COLO668 (cell line): ENCODE measurements around the gene CAPN14.

ENCODE experiments used
- DNase-seq: peaks from one replicate; lab custom pipeline; 2025; ENCODE audit not compliant: unreplicated experiment; lab: John Stamatoyannopoulos, UW

CAPN14 gene

GRCh38 chr2:31228717-31229116 lies 11.4 kb upstream of the CAPN14 start:
- DNase-seq = no peak

- no peak for DNase-seq
These were observed 10.4 kb upstream of the CAPN14 start for GRCh38 chr2:31227711-31228125.

GRCh38 chr2:31227110-31227509 lies 9.8 kb upstream of the CAPN14 start:
- no peak for DNase-seq

- DNase-seq = no peak
These were observed 9.0 kb upstream of the CAPN14 start for GRCh38 chr2:31226266-31226665.

GRCh38 chr2:31223749-31224148 lies 6.4 kb upstream of the CAPN14 start:
- no peak for DNase-seq

GRCh38 chr2:31223026-31223425 lies 5.7 kb upstream of the CAPN14 start:
- no peak for DNase-seq

- no peak for DNase-seq
These were observed 4.8 kb upstream of the CAPN14 start for GRCh38 chr2:31222071-31222470.

- no peak for DNase-seq
These were observed 4.2 kb upstream of the CAPN14 start for GRCh38 chr2:31221544-31221943.

- DNase-seq = no peak
These were observed 2.0 kb upstream of the CAPN14 start for GRCh38 chr2:31219131-31219969.

- no peak for DNase-seq
These were observed 581 bp downstream of the CAPN14 start for GRCh38 chr2:31216734-31217133.

GRCh38 chr2:31214444-31214915 lies 2.8 kb downstream of the CAPN14 start:
- DNase-seq = no peak

- no peak for DNase-seq
These were observed 3.5 kb downstream of the CAPN14 start for GRCh38 chr2:31213601-31214443.

- no peak for DNase-seq
These were observed 4.4 kb downstream of the CAPN14 start for GRCh38 chr2:31212659-31213600.

GRCh38 chr2:31208240-31208639 lies 9.1 kb downstream of the CAPN14 start:
- no peak for DNase-seq

GRCh38 chr2:31207790-31208189 lies 9.5 kb downstream of the CAPN14 start:
- DNase-seq = no peak

GRCh38 chr2:31205613-31206012 lies 11.7 kb downstream of the CAPN14 start:
- no peak for DNase-seq

GRCh38 chr2:31205186-31205585 lies 12.1 kb downstream of the CAPN14 start:
- DNase-seq = no peak

GRCh38 chr2:31204783-31205182 lies 12.5 kb downstream of the CAPN14 start:
- DNase-seq = no peak

GRCh38 chr2:31203916-31204315 lies 13.4 kb downstream of the CAPN14 start:
- no peak for DNase-seq

GRCh38 chr2:31202833-31203232 lies 14.5 kb downstream of the CAPN14 start:
- no peak for DNase-seq

GRCh38 chr2:31202041-31202440 lies 15.3 kb downstream of the CAPN14 start:
- DNase-seq = no peak
